D341Med (cell line): ENCODE data around the gene PRDM7.
"Not testable (repeated sequence)": the region's sequence is repeated elsewhere in the genome, so short reads cannot be mapped to it uniquely, and the experiment has no call there.

Experiments
- DNase-seq: peaks from one replicate; pipeline ENCODE4 v3.0.0; 2012; ENCODE audit warnings: low spot score

Gene PRDM7

DNA sequence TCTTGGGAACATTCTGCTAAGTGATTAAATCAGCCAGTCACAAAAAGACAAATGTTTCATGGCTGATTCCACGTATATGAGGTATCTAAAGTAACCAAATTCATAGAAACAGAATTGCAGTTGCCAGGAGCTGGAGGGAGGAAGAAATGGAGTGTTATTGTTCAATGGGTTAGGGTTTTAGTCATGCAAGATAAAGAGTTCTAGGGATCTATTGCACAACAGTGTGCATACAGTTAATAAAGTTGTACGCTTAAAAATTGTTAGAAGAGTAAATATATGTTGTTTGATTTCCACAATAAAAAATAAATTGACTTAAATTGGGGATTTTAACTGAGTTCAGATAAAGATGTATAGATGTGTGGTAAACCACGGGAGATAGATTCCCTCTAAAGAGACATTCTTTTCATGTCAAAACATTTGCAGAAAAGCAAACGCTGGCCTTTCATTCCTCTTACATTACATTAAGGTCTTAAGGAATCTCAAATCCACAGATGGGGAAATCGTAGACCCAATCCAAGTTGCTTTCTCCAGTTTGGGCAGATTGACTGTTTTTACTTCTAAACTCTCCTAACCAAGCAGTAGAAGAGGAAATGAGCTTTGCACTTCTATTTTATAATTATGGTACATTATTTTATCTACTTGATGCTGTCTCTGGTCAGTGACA is 4.6 kb downstream of the PRDM7 start:
- no peak for DNase-seq

DNA sequence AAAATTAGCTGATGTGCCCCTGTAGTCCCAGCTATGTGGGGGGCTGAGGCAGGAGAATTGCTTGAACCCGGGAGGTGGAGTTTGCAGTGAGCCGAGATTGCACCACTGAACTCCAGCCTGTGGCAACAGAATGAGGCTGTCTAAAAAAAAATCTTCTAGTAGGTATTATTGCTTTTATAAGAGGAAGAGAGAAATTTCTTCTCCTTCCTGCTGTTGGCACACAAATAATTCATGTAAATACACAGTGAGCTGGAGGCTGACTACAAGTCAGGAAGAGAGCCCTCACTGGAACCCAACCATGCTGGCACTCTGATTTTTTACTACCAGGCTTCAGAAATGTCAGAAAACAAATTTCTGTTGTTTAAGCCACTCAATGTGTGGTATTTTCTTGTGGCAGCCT is 6.7 kb downstream of the PRDM7 start:
- DNase-seq = no peak

DNA sequence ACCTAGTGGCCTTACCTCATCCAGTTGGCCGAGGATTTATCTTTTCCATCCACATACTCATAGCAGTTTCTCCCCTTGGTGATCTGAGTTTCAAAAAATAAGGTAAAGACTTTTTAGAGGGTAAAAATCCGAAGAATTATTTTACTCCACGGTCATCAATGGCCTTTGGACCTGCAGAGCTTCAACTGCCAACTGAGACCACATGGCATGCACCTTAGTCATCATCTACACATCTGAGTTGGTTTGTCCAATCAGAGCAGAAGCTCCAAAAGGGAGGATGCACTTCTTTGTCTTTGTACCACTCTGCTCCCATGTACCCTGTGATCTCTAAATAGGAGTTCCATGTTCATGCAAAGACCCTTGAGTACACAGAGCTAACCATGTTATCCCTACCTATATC is 15.7 kb downstream of the PRDM7 start:
- DNase-seq = no peak

DNA sequence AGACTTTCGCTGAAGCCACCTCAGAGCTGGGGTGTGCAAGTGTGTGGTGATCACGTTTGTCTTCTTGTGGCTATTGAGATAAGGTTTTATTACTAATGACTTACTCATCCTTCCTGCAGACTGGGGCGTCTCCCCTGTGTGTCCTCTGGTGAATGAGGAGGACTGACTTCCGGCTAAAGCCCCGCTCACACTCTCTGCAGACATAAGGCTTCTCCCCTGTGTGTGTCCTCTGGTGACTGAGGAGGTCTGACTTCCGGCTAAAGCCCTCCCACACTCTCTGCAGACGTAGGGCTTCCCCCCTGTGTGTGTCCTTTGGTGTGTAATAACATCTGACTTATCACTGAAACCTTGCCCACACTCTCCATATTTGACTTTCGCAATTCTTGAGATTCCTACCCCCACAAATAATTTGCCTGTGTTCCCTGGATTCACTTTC is 19.4 kb downstream of the PRDM7 start:
- no peak for DNase-seq

DNA sequence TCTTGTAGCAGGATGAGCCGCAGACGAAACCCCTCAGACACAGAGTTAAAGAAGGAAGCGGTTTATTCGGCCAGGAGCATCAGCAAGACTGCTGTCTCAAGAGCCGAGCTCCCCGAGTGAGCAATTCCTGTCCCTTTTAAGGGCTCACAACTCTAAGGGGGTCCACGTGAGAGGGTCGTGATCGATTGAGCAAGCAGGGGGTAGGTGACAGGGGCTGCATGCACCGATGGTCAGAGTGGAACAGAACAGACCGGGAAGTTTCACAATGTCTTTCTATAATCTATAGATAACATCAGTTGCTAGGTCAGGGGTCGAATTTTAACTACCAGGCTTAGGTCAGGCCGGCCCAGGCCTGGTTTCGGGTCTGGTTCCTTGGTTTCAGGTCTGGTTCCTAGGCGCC is 20.6 kb downstream of the PRDM7 start:
- not testable (repeated sequence) for DNase-seq

DNA sequence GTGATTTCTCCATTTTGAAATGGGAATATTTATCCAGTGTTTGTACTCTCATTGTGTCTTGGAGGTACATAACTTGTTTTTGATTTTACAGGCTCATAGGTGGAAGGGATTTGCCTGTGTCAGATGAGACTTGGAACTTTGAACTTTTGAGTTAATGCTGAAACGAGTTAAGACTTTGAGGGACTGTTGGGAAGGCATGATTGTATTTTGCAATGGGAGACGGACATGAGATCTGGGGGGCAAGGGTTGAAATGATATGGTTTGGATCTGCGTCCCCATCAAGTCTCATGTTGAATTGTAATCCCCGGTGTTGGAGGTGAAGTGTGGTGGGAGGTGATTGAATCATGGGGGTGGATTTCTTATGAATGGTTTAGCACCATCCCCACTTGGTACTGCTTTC is 21.8 kb downstream of the PRDM7 start:
- no peak for DNase-seq

DNA sequence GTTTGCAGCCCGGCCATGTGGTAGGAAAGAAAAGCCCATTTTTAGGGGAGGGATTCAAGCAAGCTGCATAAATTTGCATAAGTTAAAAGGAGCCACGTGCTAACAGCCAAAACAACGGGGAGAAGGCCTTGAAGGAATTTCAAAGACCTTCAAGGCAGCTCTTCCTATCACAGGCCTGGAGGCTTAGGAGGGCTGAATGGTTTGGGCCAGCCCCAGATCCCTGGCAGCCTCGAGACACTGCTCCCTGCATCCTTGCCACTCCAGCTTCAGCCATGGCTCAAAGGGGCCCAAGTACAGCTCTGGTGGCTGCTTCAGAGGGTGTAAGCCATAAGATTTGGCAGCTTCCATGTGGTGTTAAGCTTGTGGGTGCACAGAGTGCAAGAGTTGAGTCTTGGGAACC is 22.6 kb downstream of the PRDM7 start:
- no peak for DNase-seq

DNA sequence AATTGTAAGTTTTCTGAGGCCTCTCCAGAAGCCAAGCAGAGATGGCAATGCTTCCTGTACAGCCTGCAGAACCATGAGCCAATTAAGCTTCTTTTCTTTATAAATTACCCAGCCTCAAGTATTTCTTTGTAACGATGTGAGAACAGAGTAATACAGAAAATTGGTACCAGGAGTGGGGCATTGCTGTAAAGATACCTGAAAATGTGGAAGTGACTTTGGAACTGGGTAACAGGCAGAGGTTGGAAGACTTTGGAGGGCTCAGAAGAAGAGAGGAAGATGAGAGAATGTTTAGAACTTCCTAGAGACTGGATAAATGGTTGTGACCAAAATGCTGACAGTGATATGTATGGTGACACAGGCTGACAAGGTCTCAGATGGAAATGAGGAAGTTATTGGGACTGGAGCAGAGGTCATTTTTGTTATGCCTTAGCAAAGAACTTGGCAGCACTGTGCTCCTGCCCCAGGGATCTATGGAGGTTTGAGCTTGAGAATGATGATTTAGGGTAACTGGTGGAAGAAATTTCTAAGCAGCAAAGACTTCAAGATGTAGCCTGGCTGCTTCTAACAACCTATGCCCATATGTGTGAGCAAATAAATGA is 23.1 kb downstream of the PRDM7 start:
- DNase-seq = no peak

DNA sequence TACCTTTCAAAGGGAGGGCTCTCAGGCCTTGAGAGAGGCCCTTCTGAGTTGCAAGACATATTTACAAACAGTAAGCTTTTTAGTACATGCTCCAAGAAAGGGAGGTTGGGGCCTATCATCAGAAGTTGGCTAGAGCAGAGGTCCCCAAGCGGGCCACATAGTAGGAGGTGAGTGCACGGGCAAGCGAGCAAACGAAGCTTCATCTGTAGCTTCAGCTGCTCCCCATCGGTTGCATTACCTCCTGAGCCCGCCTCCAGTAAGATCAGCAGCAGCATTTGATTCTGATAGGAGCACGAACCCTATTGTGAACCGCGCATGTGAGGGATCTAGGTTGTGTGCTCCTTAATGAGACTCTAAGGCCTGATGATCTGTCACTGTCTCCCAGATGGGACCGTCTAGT is 26.2 kb downstream of the PRDM7 start:
- DNase-seq = no peak

DNA sequence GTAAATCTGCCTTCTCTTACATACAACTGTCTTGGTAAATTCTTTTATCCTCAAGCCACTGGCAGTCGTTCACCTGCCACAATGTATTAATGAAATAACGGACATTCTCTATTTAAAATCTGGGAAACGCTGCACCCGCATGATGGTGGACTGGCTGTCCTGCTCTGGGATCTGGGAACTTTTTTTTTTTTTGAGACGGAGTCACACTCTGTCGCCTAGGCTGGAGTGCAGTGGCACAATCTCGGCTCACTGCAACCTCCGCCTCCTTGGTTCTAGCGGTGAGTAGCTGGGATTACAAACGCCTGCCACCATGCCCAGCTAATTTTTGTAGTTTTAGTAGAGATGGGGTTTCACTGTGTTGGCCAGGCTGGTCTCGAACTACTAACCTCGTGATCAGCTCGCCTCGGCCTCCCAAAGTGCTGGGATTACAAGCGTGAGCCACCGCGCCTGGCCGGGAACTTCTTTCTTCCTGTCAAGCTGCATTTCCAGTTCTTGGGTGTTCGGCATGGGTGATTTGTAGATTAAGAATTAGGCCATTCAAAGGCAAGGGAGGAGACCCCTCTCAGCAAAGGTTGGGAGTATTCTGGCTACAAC is 28.3 kb downstream of the PRDM7 start:
- no peak for DNase-seq

DNA sequence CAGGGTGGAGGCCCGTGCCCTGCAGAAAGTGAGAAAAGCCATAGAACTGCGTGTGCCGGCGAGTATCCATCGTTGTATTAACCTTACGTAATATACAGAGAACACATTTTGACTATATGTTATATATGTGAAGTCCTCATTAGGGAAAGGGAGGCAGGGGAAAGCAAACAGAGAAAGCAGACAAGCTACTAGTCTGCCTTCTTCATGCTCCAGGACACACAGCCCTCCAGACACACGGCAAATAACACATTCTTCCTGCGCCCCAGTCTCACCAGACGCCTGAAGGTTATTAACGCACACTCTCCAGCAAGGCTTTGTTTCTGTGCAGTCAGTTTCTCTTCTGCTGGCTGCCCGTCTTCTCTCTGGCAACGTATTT is 28.8 kb downstream of the PRDM7 start:
- no peak for DNase-seq

DNA sequence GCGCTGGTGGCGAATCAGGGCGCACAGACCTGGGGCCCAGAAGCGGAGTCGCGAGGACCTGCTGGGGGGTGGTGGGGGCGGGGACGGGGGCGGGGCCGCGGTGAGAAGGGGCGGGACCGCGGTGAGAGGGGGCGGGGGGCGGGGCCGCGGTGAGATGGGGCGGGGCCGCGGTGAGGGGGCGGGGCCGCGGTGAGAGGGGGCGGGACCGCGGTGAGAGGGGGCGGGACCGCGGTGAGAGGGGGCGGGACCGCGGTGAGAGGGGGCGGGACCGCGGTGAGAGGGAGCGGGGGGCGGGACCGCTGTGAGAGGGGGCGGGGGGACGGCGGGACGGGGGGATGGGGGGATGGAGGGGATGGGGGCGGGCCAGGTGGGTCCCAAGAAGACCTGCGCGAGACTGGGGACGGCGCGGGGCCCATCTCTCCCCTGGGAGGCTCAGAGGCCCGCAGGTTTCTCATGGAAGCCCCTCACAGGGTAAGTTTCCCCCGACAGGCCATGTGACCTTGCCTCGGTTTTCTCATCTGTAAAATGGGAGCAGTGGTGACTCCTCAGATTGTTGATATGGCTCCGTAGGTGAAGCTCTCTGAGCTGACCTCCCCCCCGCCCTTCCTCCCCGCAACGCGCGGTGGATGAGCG is 29.3 kb downstream of the PRDM7 start:
- DNase-seq = peak; percentile 75

DNA sequence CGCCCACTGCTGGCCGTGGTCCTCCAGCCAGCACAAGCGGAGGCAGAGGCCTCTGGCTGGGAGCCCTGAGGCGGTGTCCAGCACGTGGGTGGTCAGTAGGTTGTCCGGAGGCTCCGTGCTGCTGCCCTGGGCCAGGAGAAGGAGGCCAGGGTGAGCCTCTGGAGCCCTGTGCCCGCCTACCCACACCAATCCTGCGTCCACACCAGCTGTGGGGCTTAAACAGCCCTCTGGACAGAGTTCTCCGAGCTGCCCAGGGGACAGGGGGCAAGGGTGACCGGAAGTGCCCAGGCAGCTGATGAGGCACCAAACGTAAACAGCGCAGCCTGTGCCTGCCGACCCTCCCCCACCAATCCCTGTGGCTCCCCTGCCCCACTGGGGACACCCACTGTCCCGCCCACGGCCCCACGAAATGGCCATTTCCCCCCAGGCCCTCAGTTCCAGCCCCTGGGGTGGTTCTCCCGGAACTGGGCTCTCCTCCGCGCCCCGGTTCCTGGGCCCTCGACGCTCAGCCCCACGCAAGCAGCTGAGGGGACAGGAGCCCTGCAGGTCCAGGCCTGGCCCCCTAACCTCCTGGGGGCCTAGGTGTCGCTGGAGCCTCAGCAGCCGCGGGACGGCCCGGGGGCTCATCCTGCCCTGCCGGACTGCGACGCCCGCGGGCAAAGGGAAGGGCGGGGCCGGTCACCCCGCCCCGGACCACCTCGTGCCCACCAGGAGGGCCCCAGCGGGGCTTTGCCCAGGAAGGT is 30.0 kb downstream of the PRDM7 start:
- no peak for DNase-seq

DNA sequence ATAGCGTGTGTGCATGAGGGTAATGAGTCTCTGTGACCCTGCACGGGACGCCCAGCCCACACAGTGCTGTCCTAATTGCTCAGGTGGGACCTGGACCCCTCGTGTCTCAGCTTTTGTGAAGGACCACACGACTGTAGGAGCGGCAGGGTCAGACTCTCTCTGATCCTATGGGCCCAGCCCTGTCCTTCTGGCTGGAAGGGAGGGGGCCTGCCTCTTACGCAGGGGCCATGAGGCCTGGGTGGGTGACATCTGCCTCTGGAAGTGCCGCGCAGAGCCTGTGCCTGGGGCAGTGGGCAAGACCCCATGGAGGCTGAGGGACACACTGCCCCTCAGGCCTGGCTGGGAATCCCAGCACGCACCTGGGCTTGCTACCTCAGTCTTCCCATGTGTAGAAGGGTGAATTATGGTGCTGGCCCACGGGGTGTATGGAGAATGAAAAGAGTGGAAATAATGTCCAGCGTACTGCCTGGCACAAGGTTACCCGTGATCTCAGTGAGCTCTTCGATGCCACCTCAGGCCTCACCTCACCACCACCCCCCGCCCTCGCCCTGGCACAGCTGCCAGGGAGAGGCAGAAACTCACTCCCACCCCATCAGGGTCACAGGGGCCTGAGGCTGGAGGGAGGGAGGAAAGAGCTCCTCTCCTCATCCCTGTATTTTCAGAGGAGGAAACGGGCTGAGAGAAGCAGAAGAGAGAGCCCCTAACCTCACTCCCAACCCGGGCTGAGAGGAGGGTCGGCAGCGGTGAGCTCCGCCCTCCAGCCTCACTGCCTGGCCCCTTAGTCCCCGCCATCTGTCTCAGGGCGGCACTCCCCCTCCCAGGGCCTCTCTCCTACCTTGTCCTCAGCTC is 30.8 kb downstream of the PRDM7 start:
- peak; percentile 66 for DNase-seq

DNA sequence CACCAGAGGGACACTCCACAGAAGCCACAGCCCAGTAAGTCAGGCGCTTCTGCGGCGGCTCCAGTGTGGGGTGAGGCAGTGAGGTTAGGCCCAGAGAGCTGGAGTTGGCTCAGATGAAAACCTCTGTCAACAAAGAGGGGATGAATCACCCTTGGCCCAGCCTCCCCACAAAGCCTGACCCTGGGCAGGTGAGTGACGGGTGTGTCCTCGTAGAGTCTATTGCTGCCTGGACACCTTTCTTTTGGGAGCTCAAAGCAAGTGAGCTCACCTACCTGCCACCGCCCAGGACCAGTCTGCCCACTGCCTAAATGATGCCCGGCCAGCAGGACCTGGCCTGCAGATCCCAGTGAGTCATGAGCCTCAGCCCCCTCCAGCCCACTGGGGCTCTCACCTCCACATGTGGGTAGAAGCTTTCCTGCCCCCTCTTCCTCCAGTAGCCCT is 33.0 kb downstream of the PRDM7 start:
- no peak for DNase-seq

DNA sequence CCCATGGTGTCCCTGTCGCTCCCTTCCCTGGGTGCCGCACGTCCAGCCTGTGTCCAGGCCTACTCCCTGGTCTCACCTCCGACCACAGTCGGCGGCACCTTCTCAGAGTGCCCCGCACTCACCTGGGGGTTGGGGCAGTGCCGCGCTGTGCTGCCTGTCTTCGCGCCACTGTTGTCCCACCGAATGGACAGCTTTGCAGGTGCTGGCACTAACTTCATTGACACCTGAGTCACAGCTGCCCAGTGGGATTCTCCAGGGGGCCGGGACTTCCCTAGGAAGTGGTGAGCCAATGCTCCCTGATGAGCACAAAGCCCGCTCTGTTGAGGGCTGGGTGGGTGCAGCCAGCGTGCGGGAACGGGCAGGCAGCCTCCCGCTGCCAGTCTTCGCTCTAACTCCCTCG is 33.6 kb downstream of the PRDM7 start:
- DNase-seq = no peak

DNA sequence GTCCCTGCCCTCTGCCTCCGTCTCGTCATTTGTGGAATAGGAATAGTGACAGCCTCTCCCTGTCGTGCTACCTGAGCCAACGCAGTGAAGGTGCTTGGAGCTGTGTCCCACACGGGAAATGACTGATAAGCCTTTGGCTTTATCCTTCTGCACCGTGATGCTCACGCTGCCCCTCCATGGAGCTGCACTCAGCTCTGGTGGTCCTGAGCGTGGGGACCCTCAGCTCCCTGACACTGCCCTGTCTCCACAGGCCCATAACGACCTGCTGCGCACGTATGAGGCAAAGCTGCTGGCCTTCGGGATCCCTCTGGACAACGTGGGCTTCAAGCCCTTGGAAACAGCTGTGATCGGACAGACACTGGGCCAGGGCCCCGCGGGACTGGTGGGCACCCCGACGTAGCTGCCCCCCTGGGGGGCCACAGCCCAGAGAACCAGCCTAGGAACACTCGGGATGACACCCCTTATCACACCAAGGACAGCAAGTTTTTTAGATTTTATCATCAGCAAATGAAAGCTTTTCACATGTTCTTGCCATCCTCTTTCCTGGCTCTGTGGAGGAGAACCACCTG is 34.1 kb downstream of the PRDM7 start:
- no peak for DNase-seq

DNA sequence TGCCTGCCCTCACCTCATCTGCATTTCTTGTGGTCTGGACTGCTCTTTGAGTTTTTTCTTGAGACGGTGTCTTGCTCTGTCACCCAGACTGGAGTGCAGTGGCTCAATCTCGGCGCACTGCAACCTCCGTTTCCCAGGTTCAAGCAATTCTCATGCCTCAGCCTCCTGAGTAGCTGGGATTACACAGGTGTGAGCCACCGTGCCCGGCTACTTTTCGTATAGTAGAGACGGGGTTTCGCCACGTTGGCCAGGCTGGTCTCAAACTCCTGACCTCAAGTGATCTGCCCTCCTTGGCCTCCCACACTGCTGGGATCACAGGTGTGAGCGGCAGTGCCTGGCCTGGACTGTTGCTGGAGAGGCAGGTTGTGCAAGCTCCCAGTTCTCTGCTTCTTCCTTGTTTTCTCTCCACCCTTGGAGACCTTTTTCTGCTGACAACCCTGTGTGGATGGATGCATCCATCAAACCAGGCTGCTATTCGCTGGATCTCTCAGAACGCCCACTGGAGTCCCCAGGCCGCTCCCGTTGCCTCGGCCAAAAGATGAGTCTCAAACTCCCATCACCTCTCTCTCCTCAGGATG is 35.1 kb downstream of the PRDM7 start:
- no peak for DNase-seq

DNA sequence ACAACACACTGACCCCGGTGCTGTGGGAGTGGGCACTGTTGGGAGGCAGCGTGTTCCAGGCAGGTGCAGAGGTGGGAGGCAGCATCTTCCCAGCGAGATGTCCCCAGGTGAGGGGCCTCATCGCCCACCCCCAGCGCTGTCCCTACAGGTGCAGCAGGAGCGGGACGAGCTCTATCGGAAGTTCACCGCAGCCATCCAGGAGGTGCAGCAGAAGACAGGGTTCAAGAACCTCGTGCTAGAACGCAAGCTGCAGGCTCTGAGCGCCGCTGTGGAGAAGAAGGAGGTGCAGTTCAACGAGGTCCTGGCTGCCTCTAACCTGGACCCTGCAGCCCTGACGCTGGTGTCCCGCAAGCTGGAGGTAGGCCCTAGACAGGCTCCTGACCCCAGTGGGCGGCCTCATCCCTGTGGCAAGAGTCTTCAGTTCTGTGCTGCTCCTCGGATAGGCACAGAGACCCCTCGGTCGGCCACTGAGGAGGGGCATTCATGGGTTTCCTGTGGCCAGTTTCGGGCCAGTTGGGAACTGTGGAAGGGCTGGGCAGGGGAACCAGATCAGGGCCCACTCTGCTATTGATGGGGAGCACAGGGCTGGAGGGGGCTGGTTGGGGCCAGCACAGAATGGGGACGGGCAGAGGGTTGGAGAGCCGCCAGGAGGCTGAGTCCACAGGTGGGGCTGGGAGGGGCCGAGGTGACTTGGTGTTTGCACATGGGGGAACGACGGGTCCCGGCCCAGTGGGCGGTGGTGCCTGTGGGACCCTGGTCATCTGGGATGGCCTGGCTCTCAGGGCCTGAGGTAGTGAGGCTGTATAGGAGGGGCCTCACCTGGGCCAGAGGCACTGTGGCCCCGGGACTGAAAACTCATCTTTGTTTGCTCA is 36.7 kb downstream of the PRDM7 start:
- no peak for DNase-seq

DNA sequence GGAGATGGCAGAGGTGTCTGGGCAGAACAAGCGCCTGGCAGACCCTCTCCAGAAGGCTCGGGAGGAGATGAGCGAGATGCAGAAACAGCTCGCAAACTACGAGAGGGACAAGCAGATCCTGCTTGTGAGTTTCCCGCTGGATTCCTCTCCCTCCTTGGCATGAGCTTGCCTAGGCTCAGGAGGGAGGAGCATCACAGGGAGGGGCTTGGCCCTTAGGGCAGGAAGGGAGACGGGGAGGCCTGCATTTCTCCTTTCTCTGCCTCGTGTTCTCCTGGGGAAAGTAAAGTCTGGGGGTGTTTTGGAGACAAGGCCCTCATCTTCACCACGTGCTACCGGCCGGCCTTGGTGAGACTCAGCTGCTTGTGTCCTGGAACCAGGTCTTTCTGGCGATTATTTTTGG is 39.9 kb downstream of the PRDM7 start:
- no peak for DNase-seq
